Natural killer cell (primary cell): Measurements from ENCODE around the gene CLRN3. TPM values are rescaled to one million over a fixed set of nuclear protein-coding genes. Genes with fewer than 3 reads are reported as not detected.

Source experiments
- ATAC-seq, 3 donors: fragments of 150-1000 bp in 2 of 3; fragments of 200-7000 bp in 1 of 3; cut with Tn5 transposase; 1 replicate in 1 of 3; 2 replicates in 2 of 3; pipeline ENCODE4 v1.10.0; 2021; ENCODE audit warnings: mild to moderate bottlenecking in 2 of 3, moderate library complexity in 2 of 3
- DNase-seq, 2 donors: peaks; one replicate each; pipeline versions ENCODE4 v3.0.0 to v3.0.0-alpha.2; 2013 to 2021; ENCODE audit warnings: mixed read lengths in 1 of 2
- H3K27ac ChIP-seq: one replicate; pipeline ENCODE4 v1.5.1; 2013; ENCODE audit warnings: mild to moderate bottlenecking, low read length
- H3K27me3 ChIP-seq: one replicate; pipeline ENCODE4 v1.6.1; 2013; ENCODE audit warnings: low read length; ENCODE audit not compliant: control insufficient read depth, insufficient read depth
- H3K36me3 ChIP-seq: one replicate; pipeline ENCODE4 v1.6.1; 2013; ENCODE audit warnings: low read length; ENCODE audit not compliant: control insufficient read depth, insufficient read depth
- H3K4me1 ChIP-seq: one replicate; pipeline ENCODE4 v1.6.1; 2013; ENCODE audit warnings: low read length; ENCODE audit not compliant: control insufficient read depth, insufficient read depth
- H3K4me3 ChIP-seq: one replicate; pipeline ENCODE4 v1.5.1; 2013; ENCODE audit warnings: low read length
- H3K9me3 ChIP-seq: one replicate; pipeline ENCODE4 v1.6.1; 2013; ENCODE audit warnings: low read length; ENCODE audit not compliant: control insufficient read depth, insufficient read depth
- H3K27ac Mint-ChIP-seq, 2 donors: one replicate each; pipeline ENCODE4 v1.8.0; 2022; ENCODE audit warnings: mild to moderate bottlenecking in 2 of 2, mixed read lengths in 2 of 2, moderate library complexity in 1 of 2
- H3K27me3 Mint-ChIP-seq, 2 donors: one replicate each; pipeline ENCODE4 v1.8.0; 2022; ENCODE audit warnings: low read depth in 2 of 2, mixed read lengths in 2 of 2
- H3K36me3 Mint-ChIP-seq: one replicate; pipeline ENCODE4 v1.8.0; 2022; ENCODE audit warnings: mixed read lengths
- H3K4me1 Mint-ChIP-seq, 2 donors: one replicate each; pipeline ENCODE4 v1.8.0; 2022; ENCODE audit warnings: mixed read lengths in 2 of 2
- H3K4me3 Mint-ChIP-seq: one replicate; pipeline ENCODE4 v1.8.0; 2022; ENCODE audit warnings: mild to moderate bottlenecking, moderate library complexity, mixed read lengths
- H3K9me3 Mint-ChIP-seq, 2 donors: one replicate each; pipeline ENCODE4 v1.8.0; 2022; ENCODE audit warnings: mixed read lengths in 2 of 2
- CTCF ChIP-seq: fragments of 200-600 bp; IDR thresholded peaks from one replicate; pipeline ENCODE4 v1.8.0; 2022; ENCODE audit warnings: antibody characterized with exemption
- WGBS: methylation state at CpG from one replicate; pipeline ENCODE4 v1.1.7; 2013; ENCODE audit warnings: missing lambda C conversion rate; ENCODE audit not compliant: insufficient coverage; 5-methylcytosine and 5-hydroxymethylcytosine counted together
- intact Hi-C: fragments of 100-400 bp; cut with micrococcal nuclease; formaldehyde crosslinking; loops from one replicate; pipeline ENCODE4 v1.14.2; 2022
- total RNA-seq, 4 donors: library from RNA; stranded (reverse); fragments of 120-200 nt in 1 of 4; gene quantifications; one replicate each; pipeline versions ENCODE4 v1.2.3 to v1.2.4, GENCODE V29; 2013 to 2022

CLRN3 gene
- total RNA-seq, 3 donors from 2014 or later (not counting 1 experiment from before 2014, with no cell fraction given), result not detected

- Mint-ChIP-seq H3K9me3 (no peaks in the 10 kb centered on the region), H3K4me3 (no peak overlapping the region), H3K27ac (no peak overlapping the region)
Observed at GRCh38 chr10:127896590-127896989, 3.8 kb upstream of the CLRN3 start.

GRCh38 chr10:127894146-127894545, 1.4 kb upstream of the CLRN3 start:
- Histone ChIP-seq H3K9me3 (no peaks in the 10 kb centered on the region), H3K36me3 (no peaks in the 10 kb centered on the region), H3K4me3 (no peak overlapping the region), H3K27me3 (no peaks in the 10 kb centered on the region), H3K27ac (no peak overlapping the region), H3K4me1 (no peaks in the 10 kb centered on the region)
- H3K27me3 Mint-ChIP-seq, result peaks cover 9 to 27% of the 10 kb centered on the region in 2 donors
- H3K4me3 Mint-ChIP-seq, result no peak overlapping the region
- ATAC-seq (no peak), DNase-seq (no peak)
- WGBS, result no CpG with 5 or more reads among the region's 1 CpG
- H3K27ac Mint-ChIP-seq, result no peak overlapping the region
- H3K36me3 Mint-ChIP-seq, result no peaks in the 10 kb centered on the region
- intact Hi-C loops, result no loop called here
- no peaks in the 10 kb centered on the region for H3K4me1 Mint-ChIP-seq
- TF ChIP-seq CTCF, result no peak
- H3K9me3 Mint-ChIP-seq, result no peaks in the 10 kb centered on the region

More at GRCh38 chr10:127896590-127896989, 3.8 kb upstream of the CLRN3 start:
- no peak for DNase-seq
- Histone ChIP-seq H3K9me3 (no peaks in the 10 kb centered on the region), H3K27me3 (no peaks in the 10 kb centered on the region), H3K4me1 (no peaks in the 10 kb centered on the region), H3K4me3 (no peak overlapping the region), H3K36me3 (no peaks in the 10 kb centered on the region), H3K27ac (no peak overlapping the region)
- H3K36me3 Mint-ChIP-seq, result no peaks in the 10 kb centered on the region
- peaks cover 12 to 36% of the 10 kb centered on the region in 2 donors for H3K27me3 Mint-ChIP-seq
- intact Hi-C loops, result no loop called here
- H3K4me1 Mint-ChIP-seq, result no peaks in the 10 kb centered on the region
- no peak for ATAC-seq
- TF ChIP-seq CTCF, result no peak

GRCh38 chr10:127890832-127891334, 1.9 kb downstream of the CLRN3 start:
- Histone ChIP-seq H3K9me3 (no peaks in the 10 kb centered on the region), H3K4me1 (no peaks in the 10 kb centered on the region), H3K27ac (no peak overlapping the region), H3K27me3 (no peaks in the 10 kb centered on the region), H3K36me3 (no peaks in the 10 kb centered on the region), H3K4me3 (no peak overlapping the region)
- Mint-ChIP-seq H3K4me1 (no peaks in the 10 kb centered on the region), H3K27me3 (peaks cover 4 to 19% of the 10 kb centered on the region in 2 donors), H3K36me3 (no peaks in the 10 kb centered on the region), H3K9me3 (no peaks in the 10 kb centered on the region), H3K27ac (no peak overlapping the region), H3K4me3 (no peak overlapping the region)
- intact Hi-C loops, result no loop called here
- ATAC-seq, result no peak
- WGBS, result 88% methylated on average over 3 of the region's 3 CpGs
- no peak for DNase-seq
- no peak for TF ChIP-seq CTCF

- Histone ChIP-seq H3K36me3 (no peaks in the 10 kb centered on the region), H3K27ac (no peak overlapping the region), H3K4me3 (no peak overlapping the region), H3K9me3 (no peaks in the 10 kb centered on the region), H3K4me1 (no peaks in the 10 kb centered on the region), H3K27me3 (no peaks in the 10 kb centered on the region)
- intact Hi-C loops, result no loop called here
- H3K27ac Mint-ChIP-seq, result no peak overlapping the region
- H3K27me3 Mint-ChIP-seq, result peaks cover 4 to 19% of the 10 kb centered on the region in 2 donors
- no peaks in the 10 kb centered on the region for H3K36me3 Mint-ChIP-seq
- 39% methylated on average over 3 of the region's 3 CpGs for WGBS
- no peak overlapping the region for H3K4me3 Mint-ChIP-seq
- no peak for DNase-seq
- H3K4me1 Mint-ChIP-seq, result no peaks in the 10 kb centered on the region
- no peak for TF ChIP-seq CTCF
- no peaks in the 10 kb centered on the region for H3K9me3 Mint-ChIP-seq
- ATAC-seq, result no peak
Observed at GRCh38 chr10:127890216-127890615, 2.5 kb downstream of the CLRN3 start.
